Amygdala (tissue), 56 donors: ENCODE results near the gene MELTF.

Source experiments
- DNase-seq, 56 donors: peaks; one replicate each; lab custom pipeline; 2025; lab: John Stamatoyannopoulos, UW

Gene MELTF

GRCh38 chr3:197027151-197027895 is 2.3 kb downstream of the MELTF start:
- DNase-seq, result no peak

DNA sequence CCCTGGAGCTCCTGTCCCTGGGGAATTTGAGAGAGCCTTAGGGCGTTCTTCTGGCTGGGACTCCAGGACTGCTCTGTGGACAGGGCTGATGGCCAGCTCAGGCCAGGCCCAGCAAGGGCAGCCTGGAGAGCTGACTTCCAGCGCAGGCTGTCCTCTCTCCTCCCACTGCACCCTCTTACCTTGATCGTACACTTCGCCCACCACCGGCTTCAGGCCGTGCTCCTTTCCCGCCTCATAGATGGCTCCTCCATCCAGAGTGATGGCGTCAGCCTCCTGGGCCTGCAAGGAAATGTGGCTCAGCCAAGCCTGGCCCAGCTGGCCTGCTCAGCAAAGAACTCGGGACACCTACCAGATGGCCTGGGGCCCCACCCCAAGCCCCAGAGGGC is 3.1 kb downstream of the MELTF start:
- no peak for DNase-seq

DNA sequence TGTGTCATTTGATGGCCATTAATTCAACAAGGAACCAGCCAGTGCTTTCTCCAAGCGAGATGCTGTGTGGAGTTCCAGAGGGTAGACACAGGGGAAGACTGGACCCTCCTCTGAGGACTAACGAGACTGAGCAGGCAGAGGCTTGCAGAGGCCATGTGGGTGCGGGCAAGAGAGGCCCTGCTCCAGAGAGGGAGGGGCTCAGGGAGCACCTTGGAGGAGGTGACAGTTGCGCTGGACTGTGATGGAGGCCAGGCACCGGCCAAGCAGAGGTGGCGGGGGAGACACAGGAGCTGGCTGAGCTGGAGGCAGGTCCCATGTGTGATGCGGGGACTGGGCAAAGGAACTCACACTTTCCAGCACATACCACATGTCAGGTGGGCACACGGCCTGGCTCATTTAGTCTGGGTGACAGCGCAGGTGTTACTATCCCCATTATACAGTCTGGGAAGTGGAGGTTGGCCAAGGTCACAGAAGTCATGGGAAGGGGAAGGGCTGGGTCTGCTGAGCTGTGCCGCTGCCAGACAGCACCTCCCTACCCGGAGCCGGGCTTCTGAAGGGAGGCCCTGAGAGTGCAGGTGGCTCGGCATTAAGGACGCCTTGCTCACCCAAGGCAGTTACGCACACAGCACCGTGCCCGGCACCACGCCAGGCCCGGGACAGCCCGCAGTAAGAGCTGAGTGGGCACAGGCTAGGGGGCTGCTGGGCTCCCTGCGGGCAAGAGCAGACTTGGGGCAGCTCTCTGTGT is 3.7 kb downstream of the MELTF start:
- DNase-seq, result no peak

DNA sequence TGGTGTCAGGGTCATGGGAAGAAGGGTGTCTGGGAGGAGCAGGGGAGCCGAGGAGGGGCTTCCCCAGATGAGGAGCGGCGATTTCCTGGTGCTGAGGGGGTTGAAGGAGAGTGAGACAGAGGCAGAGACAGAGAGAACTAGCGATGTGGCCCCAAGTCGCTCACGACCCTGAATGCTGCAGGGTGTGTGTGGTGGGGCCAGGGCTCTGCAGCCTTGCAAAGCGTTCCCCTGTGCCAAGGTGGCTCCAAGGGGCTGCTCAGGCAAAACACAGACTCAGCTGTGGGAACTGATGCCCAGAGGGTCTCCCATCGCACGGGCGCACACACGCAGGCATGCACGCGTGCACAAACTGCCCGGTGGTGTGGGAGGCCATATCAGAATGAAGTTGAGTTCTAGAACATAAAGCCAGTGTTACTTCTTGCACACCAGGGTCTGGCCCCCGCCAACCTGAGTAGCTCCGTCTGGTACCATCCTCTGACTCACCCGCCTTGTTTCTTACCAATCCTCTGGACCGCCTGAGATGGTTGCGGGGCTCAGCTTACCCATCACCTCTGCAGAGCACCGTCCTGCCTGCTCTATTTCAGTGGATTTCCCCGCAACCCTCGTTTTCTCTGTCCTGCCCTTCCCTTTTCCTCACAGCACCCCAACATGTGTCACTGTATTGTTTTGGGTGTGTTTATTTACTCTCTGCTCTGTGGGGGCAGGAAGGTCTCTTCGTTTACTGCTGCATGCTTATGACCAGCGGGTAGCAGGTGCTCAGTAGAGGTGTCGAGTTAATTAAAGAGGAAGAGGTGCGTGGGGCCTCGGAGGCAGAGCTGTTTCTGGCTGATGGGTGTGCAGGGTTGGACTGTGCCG is 4.5 kb downstream of the MELTF start:
- no peak for DNase-seq

GRCh38 chr3:197023998-197024651 is 5.5 kb downstream of the MELTF start:
- no peak for DNase-seq

- no peak for DNase-seq
Observed at GRCh38 chr3:197023241-197023997, 6.2 kb downstream of the MELTF start.

DNA sequence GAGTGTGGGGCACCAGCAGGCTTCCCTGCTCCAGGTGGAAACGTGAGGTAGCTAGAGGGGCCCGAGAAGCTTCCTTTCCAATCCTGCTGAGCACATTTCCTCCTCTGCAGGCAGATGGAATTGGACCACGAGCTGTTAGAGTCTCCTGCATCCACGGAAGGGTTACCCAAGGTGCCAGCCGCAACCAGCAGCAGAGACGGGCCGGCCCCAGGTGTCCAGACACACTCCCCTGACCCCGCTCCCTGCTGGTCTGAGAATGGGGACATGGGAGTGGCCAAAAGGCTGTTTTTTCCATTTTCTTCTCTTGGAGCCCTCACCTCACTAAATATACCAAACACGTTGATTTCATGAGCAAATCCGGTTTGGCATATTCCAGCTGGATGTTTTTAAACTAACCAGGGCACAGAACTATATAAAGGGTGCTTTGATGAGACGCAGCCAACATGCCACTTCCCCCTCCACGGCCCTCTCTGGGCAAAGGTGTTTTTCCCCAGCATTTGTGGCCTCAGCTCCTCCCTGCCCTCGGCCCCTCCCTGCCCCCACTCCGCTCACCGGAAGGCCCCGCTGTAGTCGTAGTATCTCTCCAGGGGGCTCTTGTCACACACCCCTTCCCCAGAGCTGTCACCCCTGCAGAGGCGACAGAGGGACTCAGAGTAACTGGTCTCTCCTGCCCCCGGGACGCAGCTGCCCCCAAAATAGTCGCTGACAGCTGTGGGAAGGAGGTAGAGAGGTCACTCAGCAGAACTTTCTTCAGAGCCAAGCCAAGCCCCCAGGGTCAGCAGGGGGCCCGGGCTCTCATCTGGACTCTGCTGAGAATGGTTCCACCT is 7.0 kb downstream of the MELTF start:
- DNase-seq, result no peak

DNA sequence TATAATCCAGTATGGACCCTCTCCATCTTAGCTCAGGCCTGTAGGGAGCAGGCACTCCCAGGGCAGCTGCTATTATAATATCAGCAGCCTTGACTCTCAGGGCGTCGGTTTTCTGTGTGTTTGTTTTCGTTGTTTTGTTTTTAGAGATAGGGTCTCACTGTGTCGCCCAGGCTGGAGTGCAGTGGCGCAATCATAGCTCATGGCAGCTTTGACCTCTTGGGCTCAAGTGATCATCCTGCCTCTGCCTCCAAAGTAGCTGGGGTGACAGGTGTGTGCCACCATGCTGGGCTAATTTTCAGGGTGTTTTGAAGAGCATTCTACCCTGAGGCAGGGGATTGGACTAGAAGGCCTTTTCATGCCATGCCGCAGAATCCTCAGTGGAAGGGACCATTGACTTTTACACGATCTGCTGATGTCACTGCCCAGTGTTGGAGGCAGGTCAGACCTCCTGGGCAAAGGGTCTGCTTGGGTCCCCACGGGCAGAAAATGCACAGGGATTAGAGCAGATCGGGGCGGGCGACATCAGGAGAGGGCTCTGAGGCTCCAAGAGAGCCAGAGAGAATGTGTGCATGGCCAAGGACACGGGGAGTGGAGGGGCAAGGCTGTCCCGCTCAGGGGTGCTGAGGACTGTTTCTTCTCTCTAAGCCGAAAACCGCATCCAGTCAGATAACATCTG is 7.8 kb downstream of the MELTF start:
- DNase-seq, result no peak

- no peak for DNase-seq
Observed at GRCh38 chr3:197021231-197021630, 8.4 kb downstream of the MELTF start.

DNA sequence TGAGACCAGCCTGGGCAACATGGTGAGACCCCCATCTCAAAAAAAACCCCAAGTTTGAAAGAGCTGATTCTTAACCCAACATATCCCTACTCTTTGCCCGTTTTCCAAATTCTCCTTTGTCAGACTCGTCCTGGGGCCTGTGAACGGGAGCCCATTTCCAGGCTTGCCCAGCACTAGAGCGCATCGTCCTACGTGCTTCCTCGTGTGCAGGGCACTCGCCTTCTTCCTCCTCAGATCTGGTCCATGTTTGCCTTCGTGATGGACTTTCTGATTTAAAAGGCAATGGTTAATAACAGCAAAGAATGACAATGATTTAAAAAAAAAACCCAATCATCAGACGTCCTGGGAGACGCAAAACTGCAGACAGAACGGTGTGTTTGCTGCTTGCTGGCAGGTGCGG is 10.1 kb downstream of the MELTF start:
- DNase-seq, result no peak

- peak in 1 of 56 donors; percentile 14 for DNase-seq
Observed at GRCh38 chr3:197019021-197019420, 10.6 kb downstream of the MELTF start.

DNA sequence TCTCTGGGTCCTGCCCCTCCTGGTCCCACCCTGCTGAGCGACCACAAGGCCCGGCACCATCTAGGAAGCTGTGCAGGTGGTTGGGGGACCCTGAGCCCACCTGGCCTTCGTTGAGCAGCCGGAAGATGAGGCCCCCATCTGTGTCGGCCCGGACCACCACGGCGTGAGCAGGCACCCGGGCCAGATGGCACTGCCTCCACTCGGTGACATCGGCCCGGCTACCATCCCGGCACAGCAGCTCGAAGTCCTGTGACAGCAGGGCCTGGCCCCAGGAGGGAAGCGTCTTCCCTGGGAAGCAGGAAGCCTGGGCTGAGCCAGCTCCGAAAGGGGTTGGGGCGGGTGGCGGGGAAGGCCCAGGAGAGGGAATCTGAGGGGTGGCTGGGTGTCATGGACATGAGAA is 12.6 kb downstream of the MELTF start:
- DNase-seq, result no peak

DNA sequence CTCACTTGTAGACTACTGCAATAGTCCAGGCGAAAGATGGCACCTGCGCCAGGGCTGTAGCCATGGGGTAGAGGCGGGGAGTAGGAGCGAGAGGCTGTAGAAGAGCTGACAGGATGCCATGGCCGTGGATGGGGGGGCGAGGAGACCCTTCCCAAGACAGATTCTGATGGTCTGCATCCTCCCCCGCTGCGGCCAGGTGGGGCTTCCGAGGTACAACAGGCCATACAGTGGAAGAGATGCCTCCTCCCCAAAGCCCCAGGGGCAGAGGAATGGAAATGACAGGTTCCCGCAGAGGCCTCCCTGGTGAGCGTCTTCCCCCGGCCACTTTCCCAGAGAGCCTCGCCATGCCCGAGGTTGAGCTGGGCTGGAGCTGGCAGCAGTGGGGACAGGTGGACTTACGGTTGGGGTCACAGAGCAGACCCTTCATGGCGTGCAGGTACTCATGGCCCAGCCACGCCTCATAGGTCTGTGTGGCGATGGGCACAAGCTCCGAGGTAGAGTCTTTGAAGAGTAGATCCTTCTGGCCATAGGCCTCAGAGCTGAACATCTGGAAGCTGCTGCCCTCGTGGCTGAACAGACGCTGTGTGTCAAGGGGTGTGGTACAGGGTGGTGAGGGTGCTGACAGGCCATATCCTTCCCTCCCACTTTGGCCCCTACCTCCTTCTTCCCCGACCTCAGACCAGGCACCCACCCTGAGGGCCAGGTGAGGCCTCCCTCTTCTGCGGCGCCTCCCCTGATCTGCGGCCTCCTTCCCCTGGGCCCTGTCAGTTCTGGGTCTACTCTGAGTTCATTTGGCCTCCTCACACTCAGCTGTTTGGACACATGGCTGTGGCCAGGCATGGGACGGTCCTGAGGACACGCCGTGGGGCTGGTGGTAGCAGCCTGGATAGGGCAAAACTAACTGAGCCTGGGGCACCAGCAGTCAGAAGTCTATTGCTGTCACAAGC is 13.6 kb downstream of the MELTF start:
- DNase-seq, result no peak

DNA sequence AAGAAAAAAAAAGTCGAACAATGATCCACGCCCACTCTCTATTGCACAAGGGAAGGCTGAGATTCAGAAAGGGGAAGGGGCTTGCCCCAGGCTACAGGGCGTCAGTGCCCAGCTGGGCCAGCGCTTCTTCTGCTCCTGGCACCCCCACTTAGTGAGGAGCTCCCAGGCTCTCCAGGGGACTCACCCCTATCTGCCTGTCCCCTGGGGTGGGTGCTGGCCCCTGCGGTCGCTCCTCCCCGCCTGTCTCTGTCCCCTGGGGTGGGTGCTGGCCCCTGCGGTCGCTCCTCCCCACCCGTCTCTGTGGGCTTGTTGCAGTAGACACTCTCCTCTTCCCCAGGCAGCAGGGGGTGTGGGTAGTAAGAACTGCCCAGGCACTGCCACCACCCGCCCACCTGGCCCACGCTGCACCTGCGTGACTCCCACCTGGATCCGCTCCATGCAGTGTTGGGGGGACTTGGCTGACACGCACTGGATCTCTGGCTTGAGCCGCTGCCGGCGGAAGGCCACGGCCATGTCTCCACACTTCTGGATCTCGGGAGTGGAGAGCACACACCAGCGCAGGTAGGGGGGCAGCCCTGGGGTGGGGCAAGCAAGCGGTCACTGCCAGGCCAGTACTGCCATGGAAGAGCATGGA is 14.6 kb downstream of the MELTF start:
- DNase-seq, result no peak

DNA sequence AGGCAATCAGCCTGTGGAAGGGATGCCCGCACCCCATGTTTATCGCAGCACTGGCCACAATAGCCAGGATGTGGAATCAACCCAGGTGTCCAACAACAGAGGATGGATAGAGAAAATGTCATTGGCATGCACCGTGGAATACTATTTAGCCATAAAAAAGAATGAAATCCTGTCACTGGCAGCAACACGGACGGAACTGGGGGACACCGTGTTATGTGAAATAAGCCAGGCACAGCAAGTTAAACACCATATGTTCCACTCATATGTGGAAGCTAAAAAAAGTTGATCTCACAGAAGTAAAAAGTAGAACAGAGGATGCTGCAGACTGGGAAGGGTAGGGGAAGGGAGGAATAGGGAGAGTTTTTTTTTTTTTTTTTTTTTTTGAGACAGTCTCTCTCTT is 15.6 kb downstream of the MELTF start:
- DNase-seq, result no peak

DNA sequence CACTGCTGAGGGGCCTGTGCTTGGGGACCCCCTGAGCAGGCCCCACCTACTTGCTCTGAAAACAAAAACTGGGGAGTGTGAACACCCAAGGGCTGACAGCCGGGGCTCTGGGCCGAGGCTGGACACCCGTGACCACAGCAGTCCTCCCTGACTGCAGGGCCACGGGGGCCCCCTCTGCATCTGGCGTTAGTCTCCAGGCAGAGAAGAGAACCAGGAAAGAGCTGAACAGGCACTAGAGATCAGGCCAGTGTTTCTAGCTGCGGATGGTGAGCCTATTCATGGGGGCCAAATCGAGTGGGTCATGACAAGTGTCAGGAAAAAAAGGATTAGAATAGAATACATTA is 17.1 kb downstream of the MELTF start:
- DNase-seq, result no peak
